Activated naive CD8-positive, alpha-beta T cell treated with anti-CD3 and anti-CD28 coated beads for 36 hours (primary cell): ENCODE measurements around the gene CCDC91. TPM values are rescaled to one million over a fixed set of nuclear protein-coding genes. Genes with fewer than 3 reads are reported as not detected.

Source experiments
- DNase-seq: peaks from one replicate; pipeline ENCODE4 v3.0.0; 2021
- H3K27ac Mint-ChIP-seq: one replicate; pipeline ENCODE4 v1.8.0; 2022; ENCODE audit warnings: mild to moderate bottlenecking, moderate library complexity, mixed read lengths
- H3K27me3 Mint-ChIP-seq: one replicate; pipeline ENCODE4 v1.8.0; 2022; ENCODE audit warnings: mild to moderate bottlenecking, mixed read lengths
- H3K36me3 Mint-ChIP-seq: one replicate; pipeline ENCODE4 v1.8.0; 2021; ENCODE audit warnings: mild to moderate bottlenecking, mixed read lengths
- H3K4me1 Mint-ChIP-seq: one replicate; pipeline ENCODE4 v1.8.0; 2021; ENCODE audit warnings: mixed read lengths
- H3K4me3 Mint-ChIP-seq: one replicate; pipeline ENCODE4 v1.8.0; 2022; ENCODE audit warnings: mild to moderate bottlenecking, moderate library complexity, mixed read lengths
- H3K9me3 Mint-ChIP-seq: one replicate; pipeline ENCODE4 v1.8.0; 2022; ENCODE audit warnings: mixed read lengths
- total RNA-seq, 2 experiments: library from RNA; stranded (reverse); gene quantifications; one replicate each; pipeline ENCODE4 v1.2.3, GENCODE V29; 2021

Gene CCDC91
- total RNA-seq, 2 experiments from 2014 or later: 18.7 to 24.1 TPM

DNA sequence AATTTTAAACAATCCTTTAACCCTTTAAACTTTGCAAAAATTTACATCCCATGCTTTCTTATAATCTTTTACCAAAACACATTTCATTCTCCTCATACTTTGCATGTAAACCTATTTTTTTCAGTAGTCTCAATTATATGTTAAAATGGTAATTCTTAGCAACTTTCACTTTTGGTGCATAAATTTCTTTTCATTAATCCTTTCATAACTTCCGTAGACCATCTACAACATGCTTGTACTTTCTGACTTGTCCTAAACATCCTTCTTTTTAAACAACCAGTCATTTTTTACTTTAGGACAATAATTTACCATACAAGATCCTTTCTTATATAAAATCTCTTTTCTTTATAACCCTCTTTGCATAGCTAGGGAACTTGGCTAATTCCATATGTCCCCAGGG, 19.5 kb downstream of the CCDC91 start:
- H3K27ac Mint-ChIP-seq: no peak overlapping the region
- peaks cover 9% of the 10 kb centered on the region for H3K9me3 Mint-ChIP-seq
- H3K4me3 Mint-ChIP-seq: no peak overlapping the region
- no peaks in the 10 kb centered on the region for H3K27me3 Mint-ChIP-seq
- H3K36me3 Mint-ChIP-seq: peaks cover 51% of the 10 kb centered on the region
- H3K4me1 Mint-ChIP-seq: peaks cover 15% of the 10 kb centered on the region
- no peak for DNase-seq

DNA sequence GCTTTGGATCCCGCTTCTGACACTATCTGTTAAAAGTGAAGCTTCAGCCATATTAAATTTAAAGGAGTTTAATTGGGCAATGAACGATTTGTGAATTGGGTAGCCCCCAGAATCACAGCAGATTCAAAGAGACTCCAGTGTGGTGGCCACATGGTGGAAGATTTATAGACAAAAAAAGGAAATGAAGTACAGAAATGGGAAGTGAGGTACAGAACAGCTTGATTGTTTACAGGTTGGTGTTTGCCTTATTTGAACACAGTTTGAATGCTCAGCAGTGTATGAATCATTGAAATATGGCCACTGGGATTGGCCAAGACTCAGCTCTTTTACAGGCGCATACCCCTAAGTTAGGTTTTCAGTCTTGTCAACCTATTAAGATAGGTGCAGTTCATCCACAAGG, 21.9 kb downstream of the CCDC91 start:
- Mint-ChIP-seq H3K27me3 (no peaks in the 10 kb centered on the region), H3K4me1 (peaks cover 17% of the 10 kb centered on the region), H3K27ac (no peak overlapping the region), H3K4me3 (no peak overlapping the region), H3K36me3 (peaks cover 47% of the 10 kb centered on the region), H3K9me3 (peaks cover 9% of the 10 kb centered on the region)
- DNase-seq: no peak

DNA sequence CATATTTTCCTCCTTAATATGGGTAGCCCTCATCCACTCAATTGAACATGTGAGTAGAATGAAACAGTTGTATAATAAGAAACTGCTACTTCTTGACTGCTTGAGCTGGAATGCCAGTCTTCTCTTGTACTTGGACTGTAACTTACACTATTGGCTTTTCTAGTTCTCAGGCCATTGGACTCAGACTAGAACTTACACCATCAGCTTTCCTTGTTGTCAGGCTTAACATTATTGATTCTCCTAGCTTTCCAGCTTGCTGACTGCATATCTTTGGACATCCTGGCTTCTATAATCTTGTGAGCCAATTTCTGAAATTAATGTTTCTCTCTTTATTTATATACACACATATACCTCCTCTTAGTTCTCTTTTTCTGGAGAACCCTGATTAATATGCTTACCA, 24.8 kb downstream of the CCDC91 start:
- DNase-seq: no peak
- Mint-ChIP-seq H3K27ac (no peak overlapping the region), H3K4me1 (peaks cover 23% of the 10 kb centered on the region), H3K9me3 (peaks cover 7% of the 10 kb centered on the region), H3K4me3 (no peak overlapping the region), H3K36me3 (peaks cover 48% of the 10 kb centered on the region), H3K27me3 (no peaks in the 10 kb centered on the region)

DNA sequence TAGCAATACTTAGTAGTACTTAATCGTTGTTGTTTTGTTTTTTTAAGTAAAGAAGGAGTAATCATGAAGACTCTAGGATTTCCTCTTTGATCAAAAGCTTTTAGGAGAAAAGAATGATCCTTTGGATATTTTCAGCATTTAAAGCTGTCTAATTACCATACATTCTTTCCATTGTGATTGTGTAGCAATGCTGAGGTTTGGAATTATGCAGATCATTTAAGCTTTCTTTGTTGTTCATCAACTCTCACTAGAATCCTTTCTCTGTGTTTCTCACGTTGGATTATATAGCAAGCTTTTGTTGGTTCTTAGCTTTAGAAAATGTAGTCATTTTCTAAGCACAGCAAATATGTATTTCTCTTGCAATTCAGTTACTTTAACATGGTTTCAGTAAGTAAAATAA, 25.8 kb downstream of the CCDC91 start:
- Mint-ChIP-seq H3K27me3 (no peaks in the 10 kb centered on the region), H3K27ac (no peak overlapping the region), H3K4me1 (peaks cover 29% of the 10 kb centered on the region), H3K36me3 (peaks cover 43% of the 10 kb centered on the region), H3K9me3 (peaks cover 8% of the 10 kb centered on the region), H3K4me3 (no peak overlapping the region)
- no peak for DNase-seq

DNA sequence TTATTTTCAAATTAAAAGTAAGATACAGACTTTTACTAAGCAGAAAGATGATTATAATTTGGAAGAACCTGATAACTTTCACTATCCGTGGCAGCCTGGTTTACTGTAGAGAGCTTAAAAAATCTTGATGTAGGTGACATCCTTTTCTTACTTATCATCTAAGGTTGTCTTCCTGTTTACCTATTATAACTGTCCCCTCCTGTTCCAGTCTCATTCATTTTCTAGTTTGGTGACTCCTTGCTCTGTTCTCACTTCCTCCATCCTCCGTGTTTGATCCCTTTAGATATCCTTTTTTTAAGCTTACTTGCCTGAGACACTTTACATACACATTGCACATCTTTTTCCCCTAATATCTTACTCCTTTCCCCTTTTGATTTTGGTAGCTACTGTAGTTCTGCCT, 27.5 kb downstream of the CCDC91 start:
- Mint-ChIP-seq H3K4me3 (no peak overlapping the region), H3K4me1 (peaks cover 46% of the 10 kb centered on the region), H3K27ac (peak overlapping the region; percentile 26), H3K27me3 (no peaks in the 10 kb centered on the region), H3K9me3 (peaks cover 9% of the 10 kb centered on the region), H3K36me3 (peaks cover 31% of the 10 kb centered on the region)
- no peak for DNase-seq

DNA sequence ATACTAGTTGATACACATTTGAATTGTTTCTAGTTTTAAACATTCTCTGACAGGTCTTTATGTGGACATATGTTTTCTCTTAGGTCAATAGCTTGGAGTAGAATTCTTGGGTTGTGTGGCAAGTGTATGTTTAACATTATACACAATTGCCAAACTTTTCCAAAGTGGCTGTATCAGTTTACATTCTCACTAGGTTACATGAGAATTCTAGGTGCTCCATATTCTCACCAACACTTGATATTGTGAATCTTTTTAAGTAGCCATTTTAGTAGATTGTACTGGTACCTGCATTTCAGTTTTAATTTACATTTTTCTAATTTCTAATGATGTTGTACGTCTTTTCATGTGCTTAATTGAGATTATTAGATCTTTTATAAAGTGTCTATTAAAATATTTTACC, 28.6 kb downstream of the CCDC91 start:
- Mint-ChIP-seq H3K4me1 (peaks cover 55% of the 10 kb centered on the region), H3K27ac (no peak overlapping the region), H3K9me3 (peaks cover 9% of the 10 kb centered on the region), H3K36me3 (peaks cover 21% of the 10 kb centered on the region), H3K27me3 (no peaks in the 10 kb centered on the region), H3K4me3 (no peak overlapping the region)
- no peak for DNase-seq

DNA sequence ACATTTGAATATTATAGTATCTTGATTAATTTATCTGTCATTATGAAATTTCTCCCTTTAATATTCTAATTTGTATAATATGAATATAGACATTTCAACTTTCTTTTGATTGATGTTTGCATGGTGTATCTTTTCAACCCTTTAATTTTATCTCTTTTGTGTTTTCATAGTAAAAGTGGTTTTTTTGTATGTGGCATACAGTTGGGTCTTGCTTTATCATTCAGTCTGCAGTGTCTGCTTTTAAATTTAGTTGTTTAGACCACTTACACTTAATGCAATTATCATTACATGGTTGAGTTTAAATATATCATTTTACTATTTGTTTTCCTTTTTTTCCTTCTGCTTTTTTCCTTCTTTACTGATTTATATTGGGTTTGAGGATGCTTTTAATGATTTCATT, 29.6 kb downstream of the CCDC91 start:
- DNase-seq: no peak

DNA sequence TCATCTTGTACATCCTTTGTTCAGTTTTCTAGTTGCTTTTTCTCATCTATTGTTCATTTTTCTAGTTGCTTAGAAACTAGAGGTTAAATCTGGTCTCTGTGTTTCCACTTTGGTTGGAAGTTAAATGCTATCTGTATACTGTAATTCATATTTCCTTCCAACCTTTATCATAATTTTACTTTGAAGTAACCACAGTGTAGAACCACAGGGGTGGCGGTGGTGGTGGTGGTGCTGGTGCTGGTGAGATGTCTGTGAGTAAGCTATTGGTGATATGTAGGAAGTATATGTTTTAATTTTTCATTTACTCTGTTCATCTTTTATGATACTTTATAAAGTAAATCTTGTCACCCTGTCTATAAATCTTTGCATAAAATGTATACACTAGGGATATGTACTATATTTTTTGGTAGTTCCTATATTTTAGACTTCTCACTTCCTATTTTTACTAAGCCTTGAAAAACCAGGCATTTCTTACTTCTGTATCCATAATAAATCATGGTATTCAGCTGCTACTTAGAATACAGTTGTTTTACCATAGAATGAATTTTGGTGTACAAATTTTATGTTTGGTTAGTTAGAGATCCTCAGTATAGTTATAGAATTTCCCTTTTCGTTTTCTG, 31.9 kb downstream of the CCDC91 start:
- DNase-seq: peak; percentile 73
- Mint-ChIP-seq H3K9me3 (peaks cover 11% of the 10 kb centered on the region), H3K27me3 (no peaks in the 10 kb centered on the region), H3K4me1 (peaks cover 55% of the 10 kb centered on the region), H3K36me3 (peaks cover 31% of the 10 kb centered on the region), H3K4me3 (peak overlapping the region; percentile 45), H3K27ac (peak overlapping the region; percentile 83)

More for the DNA sequence above, 29.6 kb downstream of the CCDC91 start:
- no peak overlapping the region for H3K4me3 Mint-ChIP-seq
- peaks cover 9% of the 10 kb centered on the region for H3K9me3 Mint-ChIP-seq
- H3K4me1 Mint-ChIP-seq: peaks cover 60% of the 10 kb centered on the region
- H3K36me3 Mint-ChIP-seq: peaks cover 17% of the 10 kb centered on the region
- H3K27me3 Mint-ChIP-seq: no peaks in the 10 kb centered on the region
- H3K27ac Mint-ChIP-seq: no peak overlapping the region

DNA sequence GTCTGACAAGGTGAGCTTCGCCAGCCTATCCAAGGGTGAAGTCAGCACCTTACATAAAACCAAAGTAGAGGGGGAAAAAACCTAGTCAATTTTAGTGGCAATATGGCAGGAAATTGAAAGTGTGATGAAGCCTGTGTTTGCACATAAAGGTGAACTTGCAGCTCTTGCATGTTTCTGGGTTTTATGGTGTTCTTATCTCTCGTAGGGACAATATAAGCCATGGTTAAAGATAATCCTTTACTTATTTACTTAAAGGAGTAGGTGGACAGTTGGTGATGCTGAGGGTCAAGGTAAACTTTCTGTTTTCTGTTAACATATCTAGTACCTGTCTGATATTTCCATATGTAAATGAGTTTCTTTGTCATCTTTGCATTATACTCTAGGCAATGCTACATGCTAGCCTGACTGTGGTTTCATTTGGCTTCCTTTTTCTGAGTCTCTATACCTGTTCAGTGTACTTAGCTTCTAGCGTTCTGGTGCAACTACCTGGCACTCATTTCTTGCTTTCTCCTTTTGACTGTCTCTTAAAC, 32.8 kb downstream of the CCDC91 start:
- H3K27me3 Mint-ChIP-seq: no peaks in the 10 kb centered on the region
- H3K4me1 Mint-ChIP-seq: peaks cover 48% of the 10 kb centered on the region
- peaks cover 37% of the 10 kb centered on the region for H3K36me3 Mint-ChIP-seq
- DNase-seq: peak; percentile 12
- H3K4me3 Mint-ChIP-seq: peak overlapping the region; percentile 38
- peaks cover 8% of the 10 kb centered on the region for H3K9me3 Mint-ChIP-seq
- peak overlapping the region; percentile 83 for H3K27ac Mint-ChIP-seq

DNA sequence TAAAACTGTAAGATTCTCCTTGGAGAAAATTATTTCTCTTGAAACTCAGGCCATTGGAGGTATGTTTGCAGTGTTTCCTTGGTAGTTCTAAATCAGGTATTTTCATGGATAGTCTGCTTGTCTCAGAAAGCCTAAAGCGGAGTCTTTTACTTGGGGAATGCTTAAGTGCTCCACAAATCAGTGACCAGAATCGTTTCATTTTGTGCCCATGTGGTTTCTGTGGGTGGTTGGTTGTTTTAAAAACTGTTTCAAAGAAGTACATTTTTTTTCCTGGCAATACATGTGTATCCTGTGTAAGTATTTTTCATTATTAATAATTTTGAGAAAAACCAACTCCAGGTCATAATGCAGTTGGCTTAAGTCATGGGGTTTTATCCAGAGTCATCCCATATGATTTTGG, 33.6 kb downstream of the CCDC91 start:
- Mint-ChIP-seq H3K27ac (peak overlapping the region; percentile 83), H3K27me3 (no peaks in the 10 kb centered on the region), H3K4me3 (peak overlapping the region; percentile 57), H3K9me3 (peaks cover 5% of the 10 kb centered on the region), H3K4me1 (peaks cover 51% of the 10 kb centered on the region), H3K36me3 (peaks cover 32% of the 10 kb centered on the region)
- peak; percentile 13 for DNase-seq

DNA sequence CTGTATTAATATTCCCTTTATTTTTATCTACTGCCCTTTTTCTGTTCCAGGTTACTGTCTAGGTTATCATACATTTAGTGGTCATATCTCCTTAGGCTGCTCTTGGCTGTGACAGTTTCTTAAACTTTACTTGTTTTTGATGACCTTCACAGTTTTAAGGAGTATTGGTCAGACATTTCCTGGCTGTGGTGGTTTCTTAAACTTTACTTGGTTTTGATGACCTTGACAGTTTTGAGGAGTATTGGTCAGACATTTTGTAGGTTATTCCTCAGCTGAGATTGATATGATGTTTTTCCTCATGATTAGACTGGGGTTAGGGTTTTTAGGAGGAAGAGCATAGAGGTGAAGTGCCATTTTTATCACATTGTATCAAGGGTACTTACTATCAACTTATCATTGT, 36.4 kb downstream of the CCDC91 start:
- H3K4me3 Mint-ChIP-seq: no peak overlapping the region
- peaks cover 59% of the 10 kb centered on the region for H3K4me1 Mint-ChIP-seq

DNA sequence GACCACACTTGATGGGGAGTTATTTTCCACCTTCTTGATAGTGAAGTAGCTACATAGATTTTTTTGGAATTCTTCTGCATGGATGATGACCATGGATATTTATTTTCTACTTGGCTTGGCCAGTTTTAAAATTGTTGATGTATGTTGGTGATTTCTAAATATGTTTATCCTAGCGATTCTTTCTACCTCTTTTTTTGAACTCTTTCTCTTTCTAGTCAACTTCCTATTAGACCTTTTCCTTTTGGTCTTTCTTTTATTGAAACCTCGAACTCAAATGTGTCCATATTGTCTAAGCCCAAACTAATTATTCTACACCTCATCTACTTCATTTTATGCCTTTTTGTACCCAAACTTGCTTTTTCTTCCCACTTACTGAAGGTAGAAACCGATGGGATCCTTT, 37.0 kb downstream of the CCDC91 start:
- DNase-seq: no peak
- Mint-ChIP-seq H3K9me3 (peaks cover 2% of the 10 kb centered on the region), H3K27me3 (no peaks in the 10 kb centered on the region), H3K27ac (no peak overlapping the region), H3K4me1 (peaks cover 58% of the 10 kb centered on the region), H3K36me3 (peaks cover 46% of the 10 kb centered on the region), H3K4me3 (no peak overlapping the region)

More for the DNA sequence above, 36.4 kb downstream of the CCDC91 start:
- Mint-ChIP-seq H3K9me3 (peaks cover 2% of the 10 kb centered on the region), H3K27me3 (no peaks in the 10 kb centered on the region), H3K27ac (no peak overlapping the region), H3K36me3 (peaks cover 45% of the 10 kb centered on the region)
- DNase-seq: no peak

DNA sequence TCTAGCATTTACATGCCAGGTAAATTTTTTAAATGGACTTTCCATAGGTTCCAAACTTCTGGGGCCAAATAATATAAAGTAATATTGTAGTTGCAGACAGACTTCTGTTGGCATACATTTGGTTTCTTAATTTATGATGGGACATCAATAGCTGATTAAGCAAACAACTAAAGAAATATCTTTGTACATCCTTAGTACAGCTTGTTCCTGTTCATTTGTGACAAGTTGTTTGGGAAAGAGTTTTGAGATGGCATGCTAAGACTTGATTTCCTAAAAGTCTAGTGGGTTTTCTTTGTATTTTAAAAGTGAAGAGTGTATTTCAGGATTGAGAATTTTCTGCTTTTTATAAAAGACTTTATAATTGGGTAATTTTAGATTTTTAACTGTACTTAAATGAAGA, 41.0 kb downstream of the CCDC91 start:
- Mint-ChIP-seq H3K4me1 (peaks cover 59% of the 10 kb centered on the region), H3K36me3 (peaks cover 50% of the 10 kb centered on the region), H3K27ac (no peak overlapping the region), H3K4me3 (no peak overlapping the region), H3K27me3 (no peaks in the 10 kb centered on the region), H3K9me3 (peaks cover 2% of the 10 kb centered on the region)
- DNase-seq: no peak

DNA sequence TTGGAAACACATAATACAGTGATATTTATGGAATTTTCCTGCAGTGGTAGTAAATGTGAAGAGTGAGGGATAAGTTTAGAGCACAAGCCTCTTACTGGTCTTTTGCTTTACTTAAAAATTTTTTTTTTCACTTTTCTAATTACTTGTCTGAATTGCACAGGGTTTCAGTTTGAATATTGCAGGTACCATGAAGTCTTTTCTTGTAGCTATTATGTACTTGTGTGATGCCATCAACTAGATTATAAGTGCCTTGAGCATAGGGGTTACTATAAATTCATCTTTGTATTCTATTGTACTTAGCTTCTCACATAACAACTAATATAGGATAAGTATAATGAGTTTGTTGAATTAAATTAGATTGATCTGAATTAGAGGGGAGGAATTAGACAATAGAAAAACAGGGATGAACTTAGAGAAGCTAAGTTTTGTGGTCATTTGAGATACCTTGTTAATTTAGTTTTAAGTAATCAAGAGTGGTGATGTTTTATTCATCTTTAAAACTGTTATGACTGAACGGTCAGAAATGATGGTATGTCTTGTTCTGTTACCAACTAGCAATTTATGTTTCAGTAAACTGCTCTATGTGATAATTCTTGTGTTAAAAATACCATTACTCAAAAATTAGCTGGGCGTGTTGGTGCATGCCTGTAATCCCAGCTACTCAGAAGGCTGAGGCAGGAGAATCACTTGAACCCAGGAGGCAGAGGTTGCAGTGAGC, 42.1 kb downstream of the CCDC91 start:
- Mint-ChIP-seq H3K4me1 (peaks cover 57% of the 10 kb centered on the region), H3K9me3 (peaks cover 2% of the 10 kb centered on the region), H3K4me3 (no peak overlapping the region), H3K27me3 (no peaks in the 10 kb centered on the region), H3K36me3 (peaks cover 44% of the 10 kb centered on the region), H3K27ac (no peak overlapping the region)
- no peak for DNase-seq

DNA sequence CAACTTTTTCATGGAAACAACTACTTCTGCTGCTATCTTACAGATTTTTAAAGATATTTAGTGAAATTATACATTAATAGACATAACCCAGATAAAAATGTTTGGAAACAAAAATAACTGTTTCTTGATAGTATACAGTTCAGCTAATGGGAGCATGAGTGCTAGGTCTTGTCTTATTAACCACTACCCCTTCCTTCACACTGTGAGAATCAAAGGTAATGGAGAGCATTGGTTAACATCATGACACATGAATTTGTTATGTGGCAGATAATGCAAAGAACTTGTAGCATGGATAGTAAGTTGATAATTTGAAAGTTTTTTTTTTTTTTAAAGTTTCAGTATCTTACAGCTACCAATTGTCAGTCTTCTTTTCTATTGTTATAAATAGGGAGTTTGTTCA, 44.2 kb downstream of the CCDC91 start:
- H3K27ac Mint-ChIP-seq: no peak overlapping the region
- peaks cover 52% of the 10 kb centered on the region for H3K4me1 Mint-ChIP-seq
- peaks cover 31% of the 10 kb centered on the region for H3K36me3 Mint-ChIP-seq
- H3K9me3 Mint-ChIP-seq: peaks cover 2% of the 10 kb centered on the region
- H3K4me3 Mint-ChIP-seq: no peak overlapping the region
- H3K27me3 Mint-ChIP-seq: no peaks in the 10 kb centered on the region
- DNase-seq: no peak

DNA sequence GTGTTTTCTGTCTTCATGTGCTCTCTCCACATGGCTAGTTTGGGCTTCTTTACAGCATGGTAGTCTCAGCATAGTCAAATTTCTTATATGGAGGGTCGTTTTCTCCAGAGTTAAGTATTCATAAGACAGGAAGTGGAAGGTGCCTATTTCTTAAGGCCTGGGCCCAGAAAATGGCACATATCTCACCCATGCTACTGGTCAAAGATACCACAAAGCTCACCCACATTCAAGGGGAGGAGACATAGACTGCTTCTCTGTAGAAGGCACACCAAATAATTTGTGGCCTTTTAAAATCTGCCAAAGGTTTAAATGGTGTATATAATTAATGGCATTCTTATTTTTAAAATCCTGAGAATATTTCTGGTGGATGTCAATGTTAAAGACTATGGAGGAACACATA, 44.8 kb downstream of the CCDC91 start:
- H3K27ac Mint-ChIP-seq: no peak overlapping the region
- H3K9me3 Mint-ChIP-seq: peaks cover 2% of the 10 kb centered on the region
- H3K4me1 Mint-ChIP-seq: peaks cover 46% of the 10 kb centered on the region
- no peak for DNase-seq
- peaks cover 26% of the 10 kb centered on the region for H3K36me3 Mint-ChIP-seq
- H3K4me3 Mint-ChIP-seq: no peak overlapping the region
- no peaks in the 10 kb centered on the region for H3K27me3 Mint-ChIP-seq
